Caki2 (cell line): Measurements from ENCODE around the gene CBX5. TPM values are rescaled to one million over a fixed set of nuclear protein-coding genes. Genes with fewer than 3 reads are reported as not detected.
"Not testable (repeated sequence)": the region's sequence is repeated elsewhere in the genome, so short reads cannot be mapped to it uniquely, and the experiment has no call there.

ENCODE experiments used
- DNase-seq: peaks from one replicate; pipeline ENCODE4 v3.0.0-alpha.2; 2015; ENCODE audit warnings: low read depth
- in situ Hi-C: cut with HindIII; loops from 2 replicates; pipeline ENCODE4 v1.10.0; 2016; ENCODE audit warnings: low sequenced_read_pairs, low pct_unique_long_range_greater_than_20kb, mixed read lengths
- total RNA-seq: library from RNA; depleted of rRNA; stranded (reverse); fragments of >200 nt; shearing (Covaris generic); gene quantifications from 2 replicates; pipeline ENCODE4 v1.2.3, GENCODE V29; 2014; ENCODE audit warnings: low replicate concordance

Gene CBX5
- total RNA-seq, 1 experiment from 2014 or later: 44.3 TPM

DNA sequence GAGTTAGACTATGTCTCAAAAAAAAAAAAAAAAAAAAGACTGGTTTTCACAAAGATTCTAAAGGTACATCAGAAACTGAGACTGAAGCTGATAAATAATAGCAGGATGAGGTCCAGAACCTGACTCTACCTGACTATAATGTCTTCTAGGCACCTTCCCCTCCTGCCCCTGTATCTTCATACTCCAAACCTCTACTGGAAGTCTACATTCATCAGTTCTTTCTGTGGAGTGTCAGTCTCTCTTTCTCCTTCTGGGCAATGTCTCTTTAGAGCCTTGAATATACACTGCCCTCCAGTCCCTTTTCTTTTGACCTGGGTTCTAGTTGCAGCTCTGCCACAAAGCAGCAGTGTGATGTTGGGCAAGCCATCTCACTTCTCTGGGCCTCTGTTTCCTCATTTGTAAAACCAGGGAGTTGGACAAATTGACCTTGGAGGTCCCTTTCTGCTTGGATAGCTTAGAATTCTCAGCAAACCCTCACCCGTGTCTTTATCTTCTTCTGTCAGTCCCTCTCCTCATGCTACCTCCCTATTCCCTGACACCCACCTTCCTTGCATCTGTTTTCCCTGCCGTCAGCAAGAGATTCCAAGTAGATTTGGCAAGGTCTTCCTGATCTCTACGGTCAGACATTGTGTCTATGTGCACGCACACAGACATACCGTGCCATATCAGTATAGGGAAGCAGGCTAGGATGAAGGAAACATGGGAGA, 16.6 kb upstream of the CBX5 start:
- no peak for DNase-seq
- in situ Hi-C loops: no loop called here

DNA sequence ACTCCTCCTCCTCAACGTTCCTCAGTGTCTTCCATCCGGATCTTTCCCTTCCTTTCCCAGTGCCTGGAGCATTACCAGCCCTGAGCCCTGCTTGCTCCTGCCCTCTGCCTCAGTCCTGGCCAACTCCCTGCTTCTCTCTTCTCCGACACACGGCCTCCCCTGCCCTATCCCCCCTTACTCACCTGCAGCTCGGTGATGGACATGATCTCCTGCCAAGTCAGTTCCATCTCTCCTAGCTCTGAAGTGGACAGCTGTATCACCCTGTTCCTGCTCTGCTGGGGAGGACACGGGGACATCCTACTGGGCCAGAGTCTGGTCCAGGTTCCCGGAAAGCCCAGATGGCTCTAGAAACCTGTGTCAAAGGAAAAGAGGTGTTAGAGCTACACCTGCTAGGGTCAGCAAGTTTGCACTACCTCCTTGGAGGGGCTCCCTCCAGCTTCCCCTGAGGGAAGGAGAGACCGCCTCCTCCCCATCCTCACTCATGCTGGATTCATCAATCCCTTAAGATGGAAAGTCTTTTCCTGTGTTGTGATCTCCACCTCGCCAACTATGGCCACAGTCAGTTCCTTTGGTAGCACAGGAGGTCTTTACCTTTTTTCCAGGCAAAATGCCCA, 15.1 kb upstream of the CBX5 start:
- DNase-seq: no peak
- in situ Hi-C loops: loop anchor here (5.0 kb wide), 1 partner anchor 67 kb away; the partner anchor contains the start of gene GPR84

DNA sequence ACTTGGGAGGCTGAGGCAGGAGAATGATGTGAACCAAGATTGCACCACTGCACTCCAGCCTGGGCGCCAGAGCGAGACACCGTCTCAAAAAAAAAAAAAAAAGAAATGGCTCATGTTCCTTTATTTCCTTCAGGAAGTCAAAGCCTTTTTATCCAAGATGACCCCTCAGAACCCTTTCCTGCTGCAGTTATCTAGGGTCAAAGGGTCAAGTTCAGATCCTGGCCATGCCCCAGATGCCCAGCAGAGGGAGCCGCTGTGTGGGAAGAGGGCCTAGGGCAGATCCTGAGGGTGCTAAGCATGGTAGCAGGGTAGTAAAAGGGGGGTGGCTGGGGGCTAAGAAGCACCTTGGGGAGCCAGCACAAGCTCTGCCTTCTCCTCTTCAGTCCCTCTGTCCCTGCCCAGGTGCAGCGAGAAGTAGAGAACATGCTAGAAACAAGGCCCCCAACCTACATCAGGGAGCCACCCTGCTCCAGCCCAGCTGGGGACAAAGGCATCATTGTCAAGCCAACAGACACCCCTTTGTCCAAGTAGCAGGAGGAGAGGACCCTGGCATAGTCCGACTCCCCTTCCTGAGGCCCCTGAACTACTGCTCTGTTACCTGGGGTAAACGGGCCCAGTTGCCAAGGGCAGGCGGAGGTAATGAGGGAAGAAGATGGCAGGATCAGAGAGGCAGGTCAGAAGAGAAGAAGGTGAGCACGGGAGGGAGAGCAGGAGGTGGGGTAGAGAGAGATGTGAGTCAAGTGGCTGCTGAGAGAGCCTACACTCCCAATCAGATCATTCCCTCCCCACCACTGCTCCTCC, 14.4 kb upstream of the CBX5 start:
- in situ Hi-C loops: loop anchor here (5.0 kb wide), 1 partner anchor 68 kb away; the partner anchor contains the start of gene GPR84
- DNase-seq: no peak

DNA sequence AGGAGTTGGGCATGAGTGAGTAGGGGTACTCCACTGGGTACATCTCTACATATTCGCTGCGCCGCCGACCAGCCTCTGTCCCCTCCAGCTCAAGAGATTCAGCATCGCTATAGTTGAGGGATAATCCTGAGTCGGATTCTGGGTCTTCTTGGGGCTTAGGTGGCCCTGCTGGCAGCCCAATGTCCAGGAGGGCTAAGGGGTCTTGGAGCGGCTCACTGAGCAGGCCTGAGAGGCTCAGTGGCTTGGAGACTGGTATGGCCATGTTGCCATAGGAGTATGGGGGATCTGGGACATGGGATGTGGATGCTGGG, 13.0 kb upstream of the CBX5 start:
- DNase-seq: no peak
- in situ Hi-C loops: loop anchor here (5.0 kb wide), 1 partner anchor 69 kb away; the partner anchor contains the start of gene GPR84

DNA sequence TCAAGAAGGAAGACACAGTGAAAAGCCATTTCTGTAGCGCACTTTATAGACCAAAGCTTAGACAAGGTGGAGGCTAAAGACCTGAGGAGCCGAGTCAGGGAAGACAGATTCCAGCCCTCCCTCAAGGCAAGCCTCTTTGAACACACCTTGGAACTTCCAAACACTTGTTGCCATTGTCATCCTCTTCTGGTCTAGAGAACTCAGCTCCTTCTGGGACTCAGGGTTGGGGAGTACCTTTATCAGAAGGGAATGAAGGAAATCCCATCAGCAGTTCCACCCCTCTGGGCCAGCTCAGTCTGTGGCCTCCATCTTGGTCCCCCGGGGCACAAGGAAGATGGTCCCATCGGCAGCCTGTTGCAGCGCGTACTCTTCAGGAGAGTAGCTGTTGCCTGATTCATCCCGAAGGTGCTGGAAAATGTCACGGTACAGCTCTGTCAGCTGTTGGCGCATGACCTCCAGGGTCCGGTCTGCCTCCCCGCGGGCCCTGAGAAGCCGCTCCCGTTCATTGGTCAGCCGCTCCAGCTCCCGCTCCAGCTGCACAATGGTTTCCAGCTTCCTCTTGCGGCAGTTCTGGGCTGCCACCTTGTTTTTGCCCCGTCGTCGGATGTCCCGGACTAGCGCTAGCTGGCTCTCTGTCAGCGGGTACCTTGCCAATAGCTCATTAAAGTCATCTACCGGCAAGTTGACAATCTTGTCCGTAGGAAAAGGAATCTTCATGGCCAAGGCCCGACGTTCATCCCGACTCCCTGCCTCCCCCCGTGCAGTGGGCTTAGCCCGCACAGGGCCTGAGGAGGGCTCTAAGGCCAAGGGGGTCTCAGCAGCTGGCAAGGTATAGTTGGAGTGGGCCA, 12.4 kb upstream of the CBX5 start:
- in situ Hi-C loops: loop anchor here (5.0 kb wide), 1 partner anchor 70 kb away; the partner anchor contains the start of gene GPR84
- DNase-seq: no peak

DNA sequence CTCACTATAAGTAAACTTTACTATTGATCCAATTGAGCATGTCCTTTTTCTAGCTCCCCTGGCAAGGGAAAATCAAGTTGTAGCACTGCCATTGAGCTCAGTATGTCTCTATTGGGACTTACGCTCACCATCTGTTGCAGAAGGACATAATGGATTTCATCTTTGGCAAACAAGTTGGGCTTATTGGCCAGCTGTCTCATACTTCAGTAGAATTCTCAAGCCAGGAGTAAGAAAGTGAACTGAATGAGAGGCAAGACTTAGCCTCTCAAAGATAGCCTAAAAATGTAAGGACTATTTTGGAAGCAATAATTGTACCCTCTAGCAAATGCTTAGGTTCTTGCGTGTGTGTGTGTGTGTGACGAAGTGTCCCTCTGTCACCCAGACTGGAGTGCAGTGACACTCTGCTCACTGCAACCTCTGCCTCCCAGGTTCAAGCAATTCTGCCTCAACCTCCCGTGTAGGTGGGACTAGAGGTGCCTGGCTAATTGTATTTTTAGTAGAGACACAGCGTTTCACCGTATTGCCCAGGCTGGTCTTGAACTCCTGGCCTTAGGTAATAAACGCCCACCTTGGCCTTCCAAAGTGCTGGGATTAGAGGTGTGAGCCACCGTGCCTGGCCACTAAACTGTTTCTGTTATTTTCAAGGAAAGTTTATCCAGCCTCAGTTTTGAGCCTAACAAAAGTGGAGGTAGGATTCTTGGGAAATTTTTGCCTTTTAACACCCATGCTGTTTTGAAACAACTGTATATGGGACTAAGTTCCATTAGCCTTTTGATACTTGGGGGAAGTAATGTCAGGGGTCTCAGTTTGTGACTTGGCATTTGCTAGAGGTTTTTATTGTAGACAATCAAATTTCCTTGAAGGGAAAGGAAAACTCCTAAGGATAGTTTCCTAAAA, 7.6 kb upstream of the CBX5 start:
- in situ Hi-C loops: no loop called here

DNA sequence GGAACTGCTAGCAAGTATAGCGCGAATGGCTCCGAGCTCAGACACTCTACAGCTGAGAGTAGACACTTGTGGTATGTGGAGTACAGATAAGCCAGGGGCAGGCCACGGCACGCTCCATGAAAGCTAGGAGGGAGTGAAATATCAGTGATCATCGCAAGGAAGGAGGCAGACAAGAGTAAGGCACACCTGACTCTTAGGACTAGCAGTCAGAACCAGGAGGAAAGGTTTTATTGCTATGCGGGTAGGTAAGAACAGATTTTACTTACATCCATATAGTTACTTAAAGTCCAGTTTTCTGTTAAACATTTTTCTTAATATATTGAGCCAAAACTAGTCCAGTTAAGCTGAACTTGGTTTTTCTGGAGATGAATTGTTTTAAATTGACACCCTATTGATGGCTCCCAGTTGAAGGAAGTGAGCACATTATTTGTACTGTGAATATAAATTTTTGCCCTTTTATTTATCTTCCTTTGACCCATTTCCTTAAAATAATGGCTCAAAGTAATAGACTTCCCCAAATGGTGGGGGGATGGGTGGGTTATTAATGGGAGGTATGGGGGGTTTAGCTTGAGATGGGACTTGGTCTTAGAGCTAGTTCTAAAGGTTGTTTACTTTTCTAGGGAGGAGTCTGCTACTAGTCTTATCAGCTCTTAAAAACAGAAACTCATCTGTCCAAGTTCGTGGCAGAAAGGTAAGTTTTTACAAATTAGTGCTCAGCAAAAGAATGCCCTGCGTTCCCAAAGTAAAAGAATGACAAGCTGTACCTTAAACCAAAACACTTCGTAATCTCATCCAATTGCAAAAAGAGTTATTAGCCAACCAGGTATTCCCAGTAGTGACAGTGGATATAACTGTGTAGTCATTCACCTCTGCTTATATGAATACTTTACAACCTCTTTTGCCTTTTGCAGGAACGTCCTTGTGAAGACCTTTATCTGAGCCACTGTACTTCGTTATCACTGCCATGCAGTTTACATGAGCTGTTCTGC, 6.4 kb upstream of the CBX5 start:
- in situ Hi-C loops: no loop called here
- DNase-seq: no peak

More for the DNA sequence above, 7.6 kb upstream of the CBX5 start:
- DNase-seq: no peak

DNA sequence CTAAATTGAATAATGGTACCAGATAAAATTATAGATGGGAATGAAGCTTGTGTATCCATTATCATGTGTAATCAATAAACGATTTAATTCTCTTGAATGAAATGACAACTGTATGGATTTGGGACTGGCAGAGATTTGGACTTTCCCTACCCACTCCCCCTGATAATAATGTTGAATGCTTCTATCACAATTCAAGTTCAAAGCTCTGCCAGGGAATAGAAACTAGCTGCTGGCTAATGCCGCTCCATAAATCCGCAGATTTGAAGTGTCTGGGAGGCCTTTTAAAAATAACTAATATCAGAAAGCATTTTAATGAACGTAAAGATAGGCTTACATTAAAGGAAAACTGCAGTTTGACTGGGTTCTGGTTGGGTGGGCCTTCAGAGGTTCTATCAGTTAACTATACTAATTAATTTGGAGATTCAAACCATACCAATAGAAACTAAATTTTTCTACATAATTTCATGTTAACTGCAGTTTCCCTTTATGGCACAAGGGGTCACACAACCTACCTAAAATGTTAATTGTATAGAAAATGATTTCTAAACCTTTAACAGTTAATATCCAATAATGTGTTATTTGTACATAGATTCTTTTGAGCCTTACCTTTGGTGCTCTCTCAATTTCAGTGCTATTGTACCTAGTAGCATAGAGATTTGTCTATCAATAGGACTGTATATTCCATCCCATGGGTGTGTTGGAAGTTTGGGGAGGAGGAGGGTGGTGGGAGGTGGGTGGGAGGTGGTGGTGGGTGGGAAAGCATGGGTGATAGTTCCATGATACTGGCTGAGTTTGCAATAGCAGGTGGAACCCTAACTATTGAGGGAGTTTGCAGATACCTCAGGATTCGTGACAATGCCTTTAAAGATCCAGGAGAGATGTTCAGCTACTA, 5.5 kb upstream of the CBX5 start:
- no peak for DNase-seq
- in situ Hi-C loops: no loop called here

DNA sequence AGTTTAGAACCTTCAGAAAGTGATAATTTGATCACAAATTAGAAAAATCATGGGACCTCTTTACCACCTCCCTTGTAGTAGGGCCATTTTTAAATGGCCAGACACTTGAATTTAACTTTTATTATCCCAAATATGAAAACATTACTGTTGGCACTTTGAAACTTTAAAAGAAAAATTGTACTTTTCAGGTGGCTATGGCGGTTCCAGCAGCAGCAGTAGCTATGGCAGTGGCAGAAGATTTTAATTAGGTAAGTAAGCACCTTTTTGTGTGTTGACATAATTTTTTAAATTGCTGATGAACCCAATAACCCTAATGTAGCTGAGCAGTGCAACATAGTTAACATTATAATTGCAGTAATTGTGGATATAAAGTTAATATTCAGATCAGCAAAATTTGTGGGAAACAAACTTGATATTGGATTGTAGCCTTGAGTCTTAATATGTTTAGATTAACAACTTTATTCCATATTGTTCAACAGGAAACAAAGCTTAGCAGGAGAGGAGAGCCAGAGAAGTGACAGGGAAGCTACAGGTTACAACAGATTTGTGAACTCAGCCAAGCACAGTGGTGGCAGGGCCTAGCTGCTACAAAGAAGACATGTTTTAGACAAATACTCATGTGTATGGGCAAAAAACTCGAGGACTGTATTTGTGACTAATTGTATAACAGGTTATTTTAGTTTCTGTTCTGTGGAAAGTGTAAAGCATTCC, 4.3 kb upstream of the CBX5 start:
- DNase-seq, in situ Hi-C loops: not testable (repeated sequence)

DNA sequence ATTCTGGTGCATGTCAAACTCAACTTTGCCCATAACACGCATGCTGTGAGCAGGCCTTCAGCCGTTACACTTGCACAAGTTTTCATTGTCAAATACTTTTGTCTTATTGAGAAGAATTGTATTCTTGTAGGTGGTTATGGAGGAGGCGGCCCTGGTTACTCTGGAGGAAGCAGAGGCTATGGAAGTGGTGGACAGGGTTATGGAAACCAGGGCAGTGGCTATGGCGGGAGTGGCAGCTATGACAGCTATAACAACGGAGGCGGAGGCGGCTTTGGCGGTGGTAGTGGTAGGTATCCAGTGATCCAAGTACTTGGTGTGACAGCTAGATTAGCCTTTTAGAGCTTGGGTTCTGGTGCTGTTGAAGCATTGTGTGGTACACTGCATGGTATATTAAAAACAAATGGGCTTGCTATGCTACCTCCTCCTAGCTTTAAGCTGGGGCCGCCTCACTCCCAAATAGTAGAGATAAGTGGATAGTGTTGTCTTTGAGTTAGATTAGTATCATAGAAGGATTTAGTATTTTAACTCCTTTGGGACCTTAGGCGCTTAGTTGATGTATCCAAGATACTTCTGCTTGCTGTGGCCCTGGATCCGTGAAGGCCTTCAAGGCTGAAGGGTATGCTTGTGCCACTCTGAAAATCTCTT, 3.1 kb upstream of the CBX5 start:
- no peak for DNase-seq
- in situ Hi-C loops: no loop called here

DNA sequence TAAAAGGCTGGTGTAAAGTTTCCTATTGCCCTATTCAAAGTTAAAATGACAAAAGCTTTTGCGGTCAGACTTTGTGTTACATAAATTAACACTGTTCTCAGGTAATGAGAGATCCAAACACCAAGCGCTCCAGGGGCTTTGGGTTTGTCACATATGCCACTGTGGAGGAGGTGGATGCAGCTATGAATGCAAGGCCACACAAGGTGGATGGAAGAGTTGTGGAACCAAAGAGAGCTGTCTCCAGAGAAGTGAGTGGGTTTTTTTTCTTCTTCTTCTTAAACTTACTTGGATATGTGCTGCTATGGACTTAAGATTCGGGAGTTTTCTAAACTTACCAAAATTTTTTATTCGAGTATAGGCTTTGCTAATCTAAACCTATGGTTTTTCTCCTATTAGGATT, 1.8 kb upstream of the CBX5 start:
- DNase-seq, in situ Hi-C loops: not testable (repeated sequence)

DNA sequence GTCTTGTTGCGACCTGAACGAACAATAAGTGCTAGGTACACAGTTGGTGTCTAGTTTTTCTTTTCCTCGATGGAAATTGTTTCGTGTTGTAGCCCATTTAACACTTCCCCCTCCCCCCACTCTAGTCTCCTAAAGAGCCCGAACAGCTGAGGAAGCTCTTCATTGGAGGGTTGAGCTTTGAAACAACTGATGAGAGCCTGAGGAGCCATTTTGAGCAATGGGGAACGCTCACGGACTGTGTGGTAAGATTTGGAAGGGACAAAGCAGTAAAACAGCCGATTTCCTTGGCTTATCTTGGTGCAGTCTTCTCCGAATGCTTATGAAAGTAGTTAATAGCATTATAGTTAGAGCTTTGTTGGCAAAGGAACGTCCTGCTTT, 1.3 kb upstream of the CBX5 start:
- DNase-seq, in situ Hi-C loops: not testable (repeated sequence)

DNA sequence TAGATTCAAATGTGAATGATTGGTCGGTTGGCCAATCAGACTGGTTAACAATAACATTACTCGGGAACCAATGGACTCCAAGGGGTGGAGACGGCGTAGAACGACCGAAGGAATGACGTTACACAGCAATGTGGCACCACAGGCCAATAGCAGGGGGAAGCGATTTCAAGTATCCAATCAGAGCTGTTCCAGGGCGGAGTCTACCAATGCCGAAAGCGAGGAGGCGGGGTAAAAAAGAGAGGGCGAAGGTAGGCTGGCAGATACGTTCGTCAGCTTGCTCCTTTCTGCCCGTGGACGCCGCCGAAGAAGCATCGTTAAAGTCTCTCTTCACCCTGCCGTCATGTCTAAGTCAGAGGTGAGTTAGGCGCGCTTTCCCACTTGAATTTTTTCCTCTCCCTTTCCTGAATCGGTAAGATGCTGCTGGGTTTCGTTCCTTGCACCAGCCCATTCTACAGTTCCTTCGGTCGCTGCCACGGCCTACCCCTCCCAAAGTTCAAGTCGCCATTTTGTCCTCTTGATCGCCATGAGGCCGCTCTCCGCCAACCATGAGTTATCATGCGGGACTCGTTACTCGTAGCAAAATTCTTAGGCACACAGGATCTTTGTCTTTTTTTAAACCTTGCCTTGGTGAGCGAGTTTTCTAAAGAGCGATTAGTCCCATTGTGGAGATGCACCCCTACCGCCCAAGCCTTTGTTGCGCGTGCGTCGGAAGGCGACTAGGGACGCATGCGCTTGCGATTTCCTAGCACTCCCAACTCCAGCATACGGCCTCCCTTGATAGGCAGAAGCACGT, 742 bp upstream of the CBX5 start, which contains the start of gene HNRNPA1:
HNRNPA1 (plus strand) TSS at position 259 of the 793 bp plus-strand sequence; CDS start at position 341, 82 bp downstream.
- peak; percentile 100 for DNase-seq
- in situ Hi-C loops: no loop called here

DNA sequence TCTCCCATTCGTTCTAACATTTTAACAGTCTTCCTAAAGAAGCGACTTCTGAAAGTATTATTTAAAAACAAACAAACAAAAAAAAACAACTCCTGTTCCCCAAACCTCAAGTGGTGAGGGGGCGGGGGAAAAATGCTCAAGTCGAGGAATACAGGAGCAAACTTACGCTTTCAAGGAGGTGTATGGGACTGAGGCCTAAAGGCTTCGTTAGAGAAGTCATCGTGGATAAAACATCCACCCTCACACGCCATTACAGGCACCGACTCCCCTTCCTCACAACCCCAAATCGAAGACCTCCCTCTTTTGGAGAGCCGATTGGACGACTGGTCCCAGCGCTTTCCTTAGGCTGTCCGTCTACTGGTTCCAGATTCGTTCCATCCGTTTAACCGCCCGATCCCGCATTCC, 693 bp downstream of the CBX5 start:
- in situ Hi-C loops: no loop called here
- DNase-seq: no peak
